T follicular helper cell (primary cell): ENCODE measurements around the gene ATXN10.

Experiments
- DNase-seq: peaks from one replicate; pipeline ENCODE4 v3.0.0-alpha.2; 2020; ENCODE audit warnings: low read depth

ATXN10 gene

GRCh38 chr22:45758603-45759002, 87.0 kb downstream of the ATXN10 start:
- DNase-seq, result no peak

- DNase-seq, result no peak
These were observed 89.0 kb downstream of the ATXN10 start for GRCh38 chr22:45760682-45761081.

- DNase-seq, result no peak
These were observed 91.1 kb downstream of the ATXN10 start for GRCh38 chr22:45762545-45763235.

- DNase-seq, result no peak
These were observed 91.6 kb downstream of the ATXN10 start for GRCh38 chr22:45763236-45763624.

GRCh38 chr22:45768490-45768889, 96.9 kb downstream of the ATXN10 start:
- no peak for DNase-seq

GRCh38 chr22:45769569-45770210, 98.1 kb downstream of the ATXN10 start:
- no peak for DNase-seq

GRCh38 chr22:45770506-45770905, 98.9 kb downstream of the ATXN10 start:
- DNase-seq, result no peak

DNA sequence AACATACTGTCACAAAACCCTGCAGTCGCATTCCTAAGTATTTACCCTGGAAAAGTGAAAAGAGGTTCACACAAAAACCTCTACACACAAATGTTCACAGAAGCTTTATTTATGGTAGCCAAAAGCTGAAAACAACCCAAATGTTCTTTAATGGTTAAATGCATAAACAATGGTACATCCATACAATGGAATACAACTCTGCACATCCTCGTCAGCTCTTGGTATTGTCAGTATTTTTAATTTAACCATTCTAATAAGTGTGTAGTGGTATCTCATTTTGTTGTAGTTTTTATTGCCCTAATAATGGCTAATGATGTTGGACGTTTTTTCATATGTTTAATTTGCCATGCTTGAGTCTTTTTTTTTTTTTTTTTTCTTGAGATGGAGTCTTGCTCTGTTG, 99.4 kb downstream of the ATXN10 start:
- no peak for DNase-seq

DNA sequence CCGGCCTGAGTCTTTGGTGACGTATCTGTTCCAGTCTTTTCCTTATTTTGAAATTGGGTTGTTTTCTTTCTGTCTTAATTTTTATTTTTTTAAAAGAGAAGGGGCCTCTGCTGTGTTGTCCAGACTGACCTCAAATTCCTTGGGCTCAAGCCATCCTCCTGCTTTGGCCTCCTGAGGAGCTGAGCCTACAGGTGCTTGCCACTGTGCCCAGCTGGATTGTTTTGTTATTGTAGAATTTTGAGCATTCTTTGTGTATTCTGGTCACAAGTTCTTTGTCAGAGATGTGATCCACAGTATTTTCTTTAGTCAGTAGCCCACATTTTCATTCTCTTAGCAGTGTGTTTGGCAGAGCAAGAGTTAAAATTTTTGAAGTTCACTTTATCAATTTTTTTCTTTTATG, 100.1 kb downstream of the ATXN10 start:
- no peak for DNase-seq

DNA sequence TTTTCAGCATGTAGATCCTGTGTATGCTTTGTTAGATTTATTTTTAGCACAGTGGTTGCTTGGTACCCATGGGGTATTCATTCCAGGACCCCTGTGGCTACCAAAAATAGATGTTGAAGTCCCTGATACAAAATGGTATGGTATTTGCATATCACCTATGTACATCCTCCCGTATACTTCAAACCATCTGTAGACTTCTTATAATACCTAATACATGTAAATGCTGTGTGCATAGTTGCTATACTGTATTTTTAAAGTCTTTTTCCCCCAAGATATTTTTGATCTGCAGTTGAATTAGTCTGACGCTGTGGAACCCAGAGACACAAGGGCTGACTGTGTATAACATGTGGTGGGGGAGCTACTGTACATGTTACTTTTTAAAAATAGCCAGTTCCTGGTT, 101.1 kb downstream of the ATXN10 start:
- DNase-seq, result no peak

GRCh38 chr22:45774001-45774670, 102.5 kb downstream of the ATXN10 start:
- DNase-seq, result no peak

DNA sequence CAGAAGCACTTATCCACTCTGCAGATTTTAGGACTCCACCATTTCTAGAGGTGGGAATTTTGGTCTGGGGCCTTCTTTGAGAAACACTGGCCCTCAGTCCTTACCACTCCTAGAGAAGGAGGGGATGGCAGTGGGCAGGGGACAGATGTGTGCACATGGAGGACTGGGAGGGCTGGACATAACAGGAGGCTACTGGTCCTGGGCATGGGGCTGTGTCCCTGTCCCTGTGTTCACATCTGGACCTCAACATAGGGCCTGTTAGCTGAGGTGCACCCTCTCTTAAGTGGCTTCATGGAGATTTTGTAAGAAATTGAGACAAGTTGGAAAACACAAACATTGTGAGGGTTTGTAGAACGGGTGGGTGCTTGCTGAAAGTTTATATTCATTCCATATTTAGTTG, 103.4 kb downstream of the ATXN10 start:
- no peak for DNase-seq

GRCh38 chr22:45775569-45776312, 104.1 kb downstream of the ATXN10 start:
- no peak for DNase-seq

GRCh38 chr22:45776313-45776585, 104.6 kb downstream of the ATXN10 start:
- DNase-seq, result no peak

DNA sequence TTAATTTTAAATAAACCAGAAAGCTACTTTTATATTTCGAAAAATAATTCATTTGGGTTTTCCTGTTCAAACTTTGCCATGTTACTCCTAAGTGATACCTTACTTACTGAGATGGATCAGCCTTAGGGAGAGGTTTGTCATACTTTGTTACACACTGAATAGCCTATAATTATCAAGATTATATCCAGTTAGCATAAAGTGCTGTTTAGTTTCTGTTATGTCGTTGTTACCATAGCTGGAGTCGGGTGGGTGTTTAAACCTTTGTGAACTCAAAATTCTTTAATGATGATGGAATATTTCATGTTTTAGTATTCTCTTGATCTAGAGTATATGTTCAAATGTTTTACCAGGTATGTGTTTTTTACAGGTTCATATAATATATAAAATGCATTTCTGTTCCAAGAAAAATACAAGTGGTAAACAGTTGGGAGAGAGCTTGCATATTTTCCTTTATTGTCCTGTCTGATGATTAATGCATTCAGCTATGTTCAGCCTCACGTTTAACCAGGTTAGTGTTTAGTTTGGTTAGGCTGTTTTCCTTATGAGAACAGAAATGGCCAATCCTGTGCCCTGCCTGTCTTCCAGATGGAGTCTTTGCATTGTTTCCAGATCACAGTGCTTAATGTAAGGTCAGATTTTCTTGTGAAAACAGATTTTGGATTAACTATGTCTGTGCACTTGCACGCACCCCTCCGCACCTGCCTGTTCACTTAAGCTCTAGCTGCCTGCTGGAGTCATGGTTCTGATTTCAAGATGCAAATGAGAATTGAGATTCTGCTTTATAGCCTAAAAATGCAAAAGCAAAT, 105.6 kb downstream of the ATXN10 start:
- no peak for DNase-seq

- no peak for DNase-seq
These were observed 106.3 kb downstream of the ATXN10 start for GRCh38 chr22:45777852-45778375.

DNA sequence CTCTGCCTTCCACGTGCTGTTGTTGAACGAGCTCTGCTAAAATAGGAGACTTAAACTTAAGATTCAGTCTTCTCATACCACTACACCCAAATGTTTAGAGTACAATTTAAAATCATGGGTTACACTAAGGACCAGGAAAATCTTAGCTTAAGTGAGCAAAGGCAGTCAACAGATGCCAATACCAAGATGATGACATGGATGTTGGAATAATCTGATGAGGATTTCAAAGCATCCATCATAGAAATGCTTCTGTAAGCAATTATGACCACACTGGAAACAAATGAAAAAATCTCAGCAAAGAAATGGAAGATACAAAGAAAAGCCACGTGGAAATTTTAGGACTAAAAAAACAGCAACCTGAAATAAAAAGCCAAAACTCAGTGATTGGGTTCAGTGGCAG, 109.8 kb downstream of the ATXN10 start:
- DNase-seq, result no peak

- no peak for DNase-seq
These were observed 110.3 kb downstream of the ATXN10 start for GRCh38 chr22:45781966-45782365.

GRCh38 chr22:45783021-45783420, 111.4 kb downstream of the ATXN10 start:
- DNase-seq, result no peak

- DNase-seq, result no peak
These were observed 112.1 kb downstream of the ATXN10 start for GRCh38 chr22:45783690-45784089.

DNA sequence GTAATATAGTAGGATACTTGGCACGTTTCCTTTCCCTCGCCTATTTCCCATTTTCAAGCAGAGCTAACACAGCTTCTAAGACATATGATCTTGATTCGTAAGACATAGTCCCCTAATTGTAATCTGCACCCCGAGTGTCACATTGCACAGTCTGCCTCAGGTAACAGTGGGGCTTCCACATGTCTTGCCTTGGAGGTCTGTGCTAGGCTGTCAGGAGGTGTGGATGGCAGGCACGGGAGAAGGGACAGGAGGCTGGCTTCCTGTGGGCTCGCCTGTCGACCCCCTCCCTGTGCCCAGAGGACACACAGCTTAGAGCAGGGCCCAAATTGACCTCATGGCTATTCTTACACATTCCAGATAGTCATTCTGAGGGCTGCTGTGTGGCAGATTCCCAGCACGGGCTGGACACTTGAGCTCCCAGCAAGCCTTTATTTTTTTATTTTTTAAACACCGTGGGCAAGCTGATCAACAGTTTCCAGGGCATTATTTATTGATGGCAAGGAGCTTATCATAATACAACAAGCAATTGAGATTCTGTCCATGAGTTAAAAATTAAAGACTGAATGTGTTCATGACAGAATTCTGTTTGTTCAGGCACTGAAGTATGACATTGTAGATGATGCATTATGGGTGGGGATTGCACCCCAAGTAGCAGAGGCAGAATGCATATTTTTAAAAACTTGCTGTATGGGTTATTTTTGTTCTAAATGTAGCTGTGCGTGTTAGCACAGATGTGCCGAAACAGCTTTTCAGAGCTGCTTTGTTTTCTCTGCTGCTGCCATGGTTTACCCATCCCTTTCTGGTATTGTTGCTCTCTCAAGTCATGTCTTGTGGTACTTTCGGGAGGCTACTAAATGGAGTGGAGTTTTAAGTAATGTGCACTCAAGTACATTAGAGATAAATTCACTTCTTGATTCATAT, 113.0 kb downstream of the ATXN10 start:
- DNase-seq, result no peak
